Kidney (tissue), 22 donors: ENCODE data around the gene RARA. TPM values are rescaled to one million over a fixed set of nuclear protein-coding genes. Genes with fewer than 3 reads are reported as not detected.
A peak's percentile ranks its signal among the peaks of the same experiment; 100 is the strongest.

Experiments
- DNase-seq, 5 donors: peaks; one replicate each; pipeline ENCODE4 v3.0.0-alpha.2; 2013 to 2020
- FAIRE-seq: peaks from 2 replicates; lab custom pipeline; 2012; peaks lifted over from hg19 to GRCh38; lab: Jason Lieb, UNC
- H3K27ac ChIP-seq, 2 donors: one replicate each; pipeline ENCODE4 v1.7.0; 2013; ENCODE audit warnings: low read depth in 2 of 2, low read length in 2 of 2, inconsistent platforms in 1 of 2
- H3K27me3 ChIP-seq: one replicate; pipeline ENCODE4 v1.7.1; 2013; ENCODE audit warnings: low read length, inconsistent platforms; ENCODE audit not compliant: control insufficient read depth, insufficient read depth
- H3K36me3 ChIP-seq, 3 donors: one replicate each; pipeline versions ENCODE4 v1.7.0 to v1.7.1; 2013; ENCODE audit warnings: low read length in 3 of 3, control low read depth in 1 of 3, inconsistent platforms in 1 of 3; ENCODE audit not compliant: insufficient read depth in 3 of 3, control insufficient read depth in 2 of 3
- H3K4me1 ChIP-seq, 3 donors: one replicate each; pipeline versions ENCODE4 v1.7.0 to v1.7.1; 2013; ENCODE audit warnings: low read length in 3 of 3, inconsistent platforms in 1 of 3, low read depth in 1 of 3; ENCODE audit not compliant: control insufficient read depth in 2 of 3, insufficient read depth in 2 of 3
- H3K4me3 ChIP-seq, 3 donors: one replicate each; pipeline versions ENCODE4 v1.7.0 to v1.8.1; 2013; ENCODE audit warnings: low read length in 3 of 3, control low read depth in 1 of 3, inconsistent platforms in 1 of 3
- H3K9ac ChIP-seq, 3 donors: one replicate each; pipeline versions ENCODE4 v1.7.0 to v1.7.1; 2013; ENCODE audit warnings: low read length in 3 of 3, control low read depth in 1 of 3, inconsistent platforms in 1 of 3
- H3K9me3 ChIP-seq, 3 donors: one replicate each; pipeline versions ENCODE4 v1.7.0 to v1.7.1; 2013; ENCODE audit warnings: low read length in 3 of 3, control low read depth in 1 of 3, inconsistent platforms in 1 of 3; ENCODE audit not compliant: control insufficient read depth in 2 of 3, insufficient read depth in 1 of 3
- CTCF ChIP-seq: IDR thresholded peaks from 3 replicates; pipeline ENCODE4 v1.5.1; 2012; ENCODE audit warnings: mild to moderate bottlenecking, moderate library complexity, borderline replicate concordance; ENCODE audit not compliant: insufficient read depth; ENCODE audit errors: extremely low read depth
- intact Hi-C: fragments of 100-400 bp; cut with DNase I; formaldehyde crosslinking; loops from one replicate; pipeline ENCODE4 v1.11.1; 2022
- long read RNA-seq, 10 donors: library from polyadenylated mRNA in 1 of 10; unstranded in 1 of 10; transcript quantifications; one replicate each; pipeline ENCODE4 v2.0.0 and lab custom pipeline, GENCODE V29; 2021 to 2026
- polyA plus RNA-seq: library from polyadenylated mRNA; stranded (reverse); fragments of 350-450 nt; fragmentation: Illumina TruSeq; extraction: RNeasy Lipid Tissue Mini Kit (QIAGEN cat#74804); gene quantifications from one replicate; pipeline ENCODE4 v1.2.3, GENCODE V29; 2014; ENCODE audit warnings: low read depth, low replicate concordance; ENCODE audit not compliant: insufficient read depth
- total RNA-seq: library from RNA; stranded (reverse); fragmentation: NEBNext Ultra II Directional; extraction: Animal tissue kit (Norgen Biotek cat#: 25700); gene quantifications from one replicate; pipeline ENCODE4 v1.2.1, GENCODE V29; 2021
- donor health status: control.
- donor health status: control.
- donor health status: control.
- donor health status: control.
- donor health status: control.
- donor health status: DM: yes; HTN: yes; CAD: no.
- donor health status: Normal renal cell carcinoma (clear cell type).

The RARA gene
- total RNA-seq (45.7 TPM), polyA plus RNA-seq (22.5 TPM)
- long read RNA-seq, donor 1, partial matches to known transcripts, result 0 of 2 reads
- long read RNA-seq, donor 1, other reads (novel, unspliced or antisense), result 0 of 2 reads
- long read RNA-seq, donor 2, partial matches to known transcripts, result 7 of 12 reads
- long read RNA-seq, donor 2, other reads (novel, unspliced or antisense), result 0 of 12 reads
- long read RNA-seq, donor 3, partial matches to known transcripts, result 0 of 4 reads
- long read RNA-seq, donor 3, other reads (novel, unspliced or antisense), result 0 of 4 reads
- long read RNA-seq, donor 4, transcript RARA-202 (8 exons, 2,285 nt), result major isoform, 9 of 18 reads
- long read RNA-seq, donor 4, partial matches to known transcripts, result 0 of 18 reads
- long read RNA-seq, donor 4, other reads (novel, unspliced or antisense), result 6 of 18 reads
- long read RNA-seq, donor 5, result 0 reads
- long read RNA-seq, donor 6, partial matches to known transcripts, result 9 of 9 reads
- long read RNA-seq, donor 6, other reads (novel, unspliced or antisense), result 0 of 9 reads
- long read RNA-seq, donor 7, transcript RARA-202 (8 exons, 2,285 nt), result major isoform, 5 of 21 reads
- long read RNA-seq, donor 7, partial matches to known transcripts, result 10 of 21 reads
- long read RNA-seq, donor 7, other reads (novel, unspliced or antisense), result 5 of 21 reads
- long read RNA-seq, donor 8, partial matches to known transcripts, result 21 of 22 reads
- long read RNA-seq, donor 8, other reads (novel, unspliced or antisense), result 0 of 22 reads
- long read RNA-seq, donor 9, result 0 reads
- long read RNA-seq, donor 10, partial matches to known transcripts, result 0 of 4 reads
- long read RNA-seq, donor 10, other reads (novel, unspliced or antisense), result 0 of 4 reads

DNA sequence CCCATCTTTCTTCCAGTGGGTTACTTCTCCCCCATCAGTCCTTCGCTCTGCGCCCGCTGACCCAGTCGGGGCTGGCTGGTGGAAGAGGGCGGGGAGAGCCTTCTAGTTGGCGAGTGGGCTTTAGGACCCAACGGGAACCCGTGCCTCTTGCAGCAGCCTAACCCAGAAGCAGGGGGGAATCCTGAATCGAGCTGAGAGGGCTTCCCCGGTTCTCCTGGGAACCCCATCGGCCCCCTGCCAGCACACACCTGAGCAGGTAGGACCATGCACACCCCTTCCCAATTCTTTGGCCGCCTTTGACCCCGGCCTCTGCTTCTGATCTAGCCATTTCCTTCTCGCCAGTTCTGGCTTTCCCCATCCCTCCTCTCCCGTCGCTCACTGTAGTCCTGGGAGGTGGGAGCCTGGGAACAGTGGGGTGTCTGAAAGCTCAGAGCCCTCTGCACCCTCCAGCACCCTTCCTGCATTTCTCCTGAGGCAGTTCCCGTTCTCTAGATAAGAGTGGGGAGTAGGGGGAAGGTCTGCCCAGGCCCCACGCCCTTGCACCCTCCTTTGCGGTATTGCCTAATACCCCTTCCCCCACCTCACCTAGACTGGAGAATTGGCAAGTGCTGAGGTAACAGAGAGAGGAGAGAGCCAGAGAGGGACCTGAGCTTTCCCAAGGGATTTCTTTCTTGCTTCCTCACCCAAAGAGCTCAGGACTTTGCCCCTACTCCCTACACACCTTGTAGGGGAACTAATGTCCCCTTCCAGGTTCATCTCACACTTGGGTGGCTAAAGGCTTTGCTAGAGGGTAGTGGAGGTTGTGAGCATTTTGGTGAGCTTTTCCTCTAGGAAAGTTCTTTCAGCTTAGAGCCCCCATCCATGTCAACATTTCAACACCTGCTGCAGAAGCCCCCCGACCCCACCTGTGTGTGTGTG is at the start of gene RARA:
Gene RARA, plus strand, starts transcription at position 150 of the 918 bp plus-strand sequence. CDS start 22,039 bp downstream, outside the sequence.
- FAIRE-seq (no peak), DNase-seq (peak in 4 of 5 donors; percentile 73 to 85 (median 82))
- H3K27me3 ChIP-seq, result no peaks in the 10 kb centered on the region
- H3K27ac ChIP-seq, result peak within 1 kb of the TSS; percentile 52 to 54
- TF ChIP-seq CTCF, result no peak
- H3K36me3 ChIP-seq, result no peaks in the 10 kb centered on the region
- peak within 1 kb of the TSS; percentile 41 to 71 (median 64) for H3K4me3 ChIP-seq
- intact Hi-C loops, result loop anchor here (5.0 kb wide), 1 partner anchor 43 kb away; no protein-coding TSS in a partner anchor
- peak within 1 kb of the TSS; percentile 39 to 67 (median 60) for H3K9ac ChIP-seq
- no peaks in the 10 kb centered on the region for H3K9me3 ChIP-seq
- H3K4me1 ChIP-seq, result peaks cover 8 to 74% (median 71%) of the 10 kb centered on the region in 3 donors

GRCh38 chr17:40259505-40259904 is 49.5 kb upstream of the RARA start:
- Histone ChIP-seq H3K4me3 (no peak overlapping the region), H3K9ac (no peak overlapping the region), H3K27ac (no peak overlapping the region), H3K36me3 (peaks cover 2 to 44% (median 14%) of the 10 kb centered on the region in 3 donors), H3K4me1 (peaks cover 0 to 10% (median 3%) of the 10 kb centered on the region in 3 donors), H3K27me3 (no peaks in the 10 kb centered on the region), H3K9me3 (no peaks in the 10 kb centered on the region)
- DNase-seq (no peak), FAIRE-seq (no peak)
- intact Hi-C loops, result no loop called here
- no peak for TF ChIP-seq CTCF

DNA sequence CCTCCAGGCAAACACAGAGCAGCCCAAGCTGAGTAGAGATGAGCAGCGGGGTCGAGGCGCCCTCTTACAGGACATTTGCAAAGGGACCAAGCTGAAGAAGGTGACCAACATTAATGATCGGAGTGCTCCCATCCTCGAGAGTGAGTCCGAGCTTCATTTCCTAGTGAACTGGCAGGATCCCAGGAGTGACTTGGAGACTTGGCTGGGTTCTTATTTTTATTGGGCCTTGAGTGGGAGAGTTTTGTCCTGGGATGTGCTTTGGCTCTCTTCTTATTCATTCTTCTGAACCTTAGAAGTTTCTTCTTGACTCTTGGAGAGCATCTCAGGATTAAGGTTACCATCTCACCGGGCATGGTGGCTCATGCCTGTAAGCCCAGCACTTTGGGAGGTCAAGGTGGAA is 48.5 kb upstream of the RARA start:
- Histone ChIP-seq H3K36me3 (peaks cover 2 to 54% (median 20%) of the 10 kb centered on the region in 3 donors), H3K27ac (no peak overlapping the region), H3K9ac (no peak overlapping the region), H3K27me3 (no peaks in the 10 kb centered on the region), H3K4me3 (no peak overlapping the region), H3K4me1 (peaks cover 0 to 10% (median 3%) of the 10 kb centered on the region in 3 donors), H3K9me3 (no peaks in the 10 kb centered on the region)
- intact Hi-C loops, result no loop called here
- DNase-seq (no peak), FAIRE-seq (no peak)
- no peak for TF ChIP-seq CTCF
